ENCODE measurements around the gene INS. TPM values are rescaled to one million over a fixed set of nuclear protein-coding genes. Genes with fewer than 3 reads are reported as not detected.

Gene INS
- total and polyA plus RNA-seq, 10 of the 15 experiments (the other 5 are each of a cell fraction or from before 2014, with no cell fraction given) = not detected

DNA sequence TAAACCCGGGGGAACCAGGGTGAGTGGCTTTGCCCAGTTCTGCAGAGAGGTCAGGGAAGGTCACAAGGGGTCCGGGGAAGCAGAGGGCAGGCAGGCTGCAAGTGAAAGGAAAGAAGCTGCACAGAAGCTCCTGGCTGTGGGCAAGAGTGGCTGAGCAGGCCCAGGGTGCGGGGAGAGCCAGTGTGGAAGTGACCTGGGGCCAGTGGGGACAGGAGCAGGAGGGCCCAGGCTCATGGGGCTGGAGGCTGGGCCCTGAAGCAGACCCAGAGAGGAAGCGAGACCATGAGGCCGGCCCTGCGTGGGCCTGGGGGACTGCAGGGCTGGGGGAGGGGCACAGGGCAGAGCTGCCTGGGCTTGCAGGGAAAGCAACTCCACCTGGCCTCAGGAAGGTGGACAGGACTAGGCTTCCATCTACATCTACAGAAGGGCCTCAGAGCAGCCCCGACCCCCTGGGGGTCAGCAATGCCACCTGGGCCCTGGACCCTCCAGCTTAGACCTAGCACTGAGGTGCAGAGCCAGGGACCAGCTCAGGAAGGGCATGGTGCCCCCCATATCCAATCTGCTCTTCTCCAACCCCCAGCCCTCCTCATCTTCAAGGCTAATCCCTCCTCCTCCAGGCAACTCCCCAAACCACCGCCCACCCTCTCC lies 33.4 kb downstream of the INS start:
- WGBS (ENCODE audit: insufficient coverage, insufficient replicate concordance, low lambda C conversion rate, missing lambda C conversion rate) = 6% methylated on average over 6 of the region's 8 CpGs
- Histone ChIP-seq H2AFZ (ENCODE audit: control insufficient read depth, low read depth, low read length) (no peak overlapping the region), H3K79me2 (ENCODE audit: control insufficient read depth, insufficient read depth, low read length) (no peaks in the 10 kb centered on the region), H3K4me1 (ENCODE audit: control insufficient read depth, insufficient read depth, low read length) (no peaks in the 10 kb centered on the region), H3K27ac (ENCODE audit: control insufficient read depth, insufficient read depth) (no peak overlapping the region), H3K4me3 (no peak overlapping the region), H3K27me3 (replicated peaks in 1 of 2; ENCODE audit: control insufficient read depth in 2 of 2, insufficient read depth in 2 of 2, low read length in 1 of 2) (no peaks in the 10 kb centered on the region; a peak in 1 of 4 replicates), H4K20me1 (ENCODE audit: control insufficient read depth, insufficient read depth) (no peaks in the 10 kb centered on the region), H3K4me2 (ENCODE audit: control insufficient read depth, insufficient read depth) (no peak overlapping the region), H3K9ac (ENCODE audit: control insufficient read depth, insufficient read depth, low read length) (no peak overlapping the region), H3K36me3 (ENCODE audit: control insufficient read depth in 2 of 2, insufficient read depth in 2 of 2, low read length in 1 of 2) (no peaks in the 10 kb centered on the region), H3K9me3 (replicated peaks; ENCODE audit: control insufficient read depth, insufficient read depth, low read length) (no peaks in the 10 kb centered on the region)
- FAIRE-seq (no peak), ATAC-seq (no peak), DNase-seq (ENCODE audit: low read depth, low spot score) (no peak)
- ChIA-PET POLR2A (no interaction called here), SMC1A (ENCODE audit: uncharacterized antibody, unreplicated experiment) (no interaction called here), CTCF (no interaction called here), RAD21 (ENCODE audit: unreplicated experiment) (no interaction called here)
- BruUV-seq (replicated peaks) = no TSS peak
- intact Hi-C loops (cut with micrococcal nuclease; ENCODE audit: unreplicated experiment) = no loop called here
- in situ Hi-C loops (cut with MboI) = no loop called here
- no peak for TF ChIP-seq SP1 (IDR thresholded peaks at IDR 0.05; ENCODE audit: low read depth, low read length)
- no peak for TF ChIP-seq NBN (IDR thresholded peaks at IDR 0.05)
- no peak for TF ChIP-seq SUPT20H (IDR thresholded peaks at IDR 0.05; ENCODE audit: borderline replicate concordance, control insufficient read depth, low read depth, low read length)
- TF ChIP-seq EGR1 (IDR thresholded peaks at IDR 0.05; ENCODE audit: borderline replicate concordance in 1 of 2, low read depth in 2 of 2, low read length in 2 of 2) = no peak
- TF ChIP-seq, protein P1, sequence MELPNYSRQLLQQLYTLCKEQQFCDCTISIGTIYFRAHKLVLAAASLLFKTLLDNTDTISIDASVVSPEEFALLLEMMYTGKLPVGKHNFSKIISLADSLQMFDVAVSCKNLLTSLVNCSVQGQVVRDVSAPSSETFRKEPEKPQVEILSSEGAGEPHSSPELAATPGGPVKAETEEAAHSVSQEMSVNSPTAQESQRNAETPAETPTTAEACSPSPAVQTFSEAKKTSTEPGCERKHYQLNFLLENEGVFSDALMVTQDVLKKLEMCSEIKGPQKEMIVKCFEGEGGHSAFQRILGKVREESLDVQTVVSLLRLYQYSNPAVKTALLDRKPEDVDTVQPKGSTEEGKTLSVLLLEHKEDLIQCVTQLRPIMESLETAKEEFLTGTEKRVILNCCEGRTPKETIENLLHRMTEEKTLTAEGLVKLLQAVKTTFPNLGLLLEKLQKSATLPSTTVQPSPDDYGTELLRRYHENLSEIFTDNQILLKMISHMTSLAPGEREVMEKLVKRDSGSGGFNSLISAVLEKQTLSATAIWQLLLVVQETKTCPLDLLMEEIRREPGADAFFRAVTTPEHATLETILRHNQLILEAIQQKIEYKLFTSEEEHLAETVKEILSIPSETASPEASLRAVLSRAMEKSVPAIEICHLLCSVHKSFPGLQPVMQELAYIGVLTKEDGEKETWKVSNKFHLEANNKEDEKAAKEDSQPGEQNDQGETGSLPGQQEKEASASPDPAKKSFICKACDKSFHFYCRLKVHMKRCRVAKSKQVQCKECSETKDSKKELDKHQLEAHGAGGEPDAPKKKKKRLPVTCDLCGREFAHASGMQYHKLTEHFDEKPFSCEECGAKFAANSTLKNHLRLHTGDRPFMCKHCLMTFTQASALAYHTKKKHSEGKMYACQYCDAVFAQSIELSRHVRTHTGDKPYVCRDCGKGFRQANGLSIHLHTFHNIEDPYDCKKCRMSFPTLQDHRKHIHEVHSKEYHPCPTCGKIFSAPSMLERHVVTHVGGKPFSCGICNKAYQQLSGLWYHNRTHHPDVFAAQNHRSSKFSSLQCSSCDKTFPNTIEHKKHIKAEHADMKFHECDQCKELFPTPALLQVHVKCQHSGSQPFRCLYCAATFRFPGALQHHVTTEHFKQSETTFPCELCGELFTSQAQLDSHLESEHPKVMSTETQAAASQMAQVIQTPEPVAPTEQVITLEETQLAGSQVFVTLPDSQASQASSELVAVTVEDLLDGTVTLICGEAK (IDR thresholded peaks at IDR 0.05; ENCODE audit: borderline replicate concordance) = no peak
- TF ChIP-seq, protein P2, sequence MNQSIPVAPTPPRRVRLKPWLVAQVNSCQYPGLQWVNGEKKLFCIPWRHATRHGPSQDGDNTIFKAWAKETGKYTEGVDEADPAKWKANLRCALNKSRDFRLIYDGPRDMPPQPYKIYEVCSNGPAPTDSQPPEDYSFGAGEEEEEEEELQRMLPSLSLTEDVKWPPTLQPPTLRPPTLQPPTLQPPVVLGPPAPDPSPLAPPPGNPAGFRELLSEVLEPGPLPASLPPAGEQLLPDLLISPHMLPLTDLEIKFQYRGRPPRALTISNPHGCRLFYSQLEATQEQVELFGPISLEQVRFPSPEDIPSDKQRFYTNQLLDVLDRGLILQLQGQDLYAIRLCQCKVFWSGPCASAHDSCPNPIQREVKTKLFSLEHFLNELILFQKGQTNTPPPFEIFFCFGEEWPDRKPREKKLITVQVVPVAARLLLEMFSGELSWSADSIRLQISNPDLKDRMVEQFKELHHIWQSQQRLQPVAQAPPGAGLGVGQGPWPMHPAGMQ (IDR thresholded peaks at IDR 0.05; ENCODE audit: borderline replicate concordance) = no peak
- no peak for TF ChIP-seq ZNF24 (IDR thresholded peaks at IDR 0.05)
- TF ChIP-seq NFYA (IDR thresholded peaks at IDR 0.05; ENCODE audit: borderline replicate concordance, low read depth, low read length) = no peak
- no peak for TF ChIP-seq CREB1 (IDR thresholded peaks at IDR 0.05; ENCODE audit: low read depth)
- no peak for TF ChIP-seq SRF (IDR thresholded peaks at IDR 0.05; ENCODE audit: low read depth in 2 of 2, low read length in 2 of 2)
- TF ChIP-seq, protein P3, sequence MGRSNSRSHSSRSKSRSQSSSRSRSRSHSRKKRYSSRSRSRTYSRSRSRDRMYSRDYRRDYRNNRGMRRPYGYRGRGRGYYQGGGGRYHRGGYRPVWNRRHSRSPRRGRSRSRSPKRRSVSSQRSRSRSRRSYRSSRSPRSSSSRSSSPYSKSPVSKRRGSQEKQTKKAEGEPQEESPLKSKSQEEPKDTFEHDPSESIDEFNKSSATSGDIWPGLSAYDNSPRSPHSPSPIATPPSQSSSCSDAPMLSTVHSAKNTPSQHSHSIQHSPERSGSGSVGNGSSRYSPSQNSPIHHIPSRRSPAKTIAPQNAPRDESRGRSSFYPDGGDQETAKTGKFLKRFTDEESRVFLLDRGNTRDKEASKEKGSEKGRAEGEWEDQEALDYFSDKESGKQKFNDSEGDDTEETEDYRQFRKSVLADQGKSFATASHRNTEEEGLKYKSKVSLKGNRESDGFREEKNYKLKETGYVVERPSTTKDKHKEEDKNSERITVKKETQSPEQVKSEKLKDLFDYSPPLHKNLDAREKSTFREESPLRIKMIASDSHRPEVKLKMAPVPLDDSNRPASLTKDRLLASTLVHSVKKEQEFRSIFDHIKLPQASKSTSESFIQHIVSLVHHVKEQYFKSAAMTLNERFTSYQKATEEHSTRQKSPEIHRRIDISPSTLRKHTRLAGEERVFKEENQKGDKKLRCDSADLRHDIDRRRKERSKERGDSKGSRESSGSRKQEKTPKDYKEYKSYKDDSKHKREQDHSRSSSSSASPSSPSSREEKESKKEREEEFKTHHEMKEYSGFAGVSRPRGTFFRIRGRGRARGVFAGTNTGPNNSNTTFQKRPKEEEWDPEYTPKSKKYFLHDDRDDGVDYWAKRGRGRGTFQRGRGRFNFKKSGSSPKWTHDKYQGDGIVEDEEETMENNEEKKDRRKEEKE (IDR thresholded peaks at IDR 0.05) = no peak
- TF ChIP-seq ZBED1 (IDR thresholded peaks at IDR 0.05; ENCODE audit: borderline replicate concordance) = no peak
- no peak for TF ChIP-seq JUNB (IDR thresholded peaks at IDR 0.05)
- no peak for TF ChIP-seq NR2F1 (conservative IDR thresholded peaks at IDR 0.05)
- no peak for TF ChIP-seq YY1 (IDR thresholded peaks at IDR 0.05; ENCODE audit: low read depth, low read length)
